ENCODE data around the gene TTLL11. TPM values are rescaled to one million over a fixed set of nuclear protein-coding genes. Genes with fewer than 3 reads are reported as not detected.
A peak's percentile ranks its signal among the peaks of the same experiment; 100 is the strongest.
"Not testable (repeated sequence)": the region's sequence is repeated elsewhere in the genome, so short reads cannot be mapped to it uniquely, and the experiment has no call there.

The TTLL11 gene
- total RNA-seq, 2 donors from 2014 or later = 6.2 to 7.7 TPM

DNA sequence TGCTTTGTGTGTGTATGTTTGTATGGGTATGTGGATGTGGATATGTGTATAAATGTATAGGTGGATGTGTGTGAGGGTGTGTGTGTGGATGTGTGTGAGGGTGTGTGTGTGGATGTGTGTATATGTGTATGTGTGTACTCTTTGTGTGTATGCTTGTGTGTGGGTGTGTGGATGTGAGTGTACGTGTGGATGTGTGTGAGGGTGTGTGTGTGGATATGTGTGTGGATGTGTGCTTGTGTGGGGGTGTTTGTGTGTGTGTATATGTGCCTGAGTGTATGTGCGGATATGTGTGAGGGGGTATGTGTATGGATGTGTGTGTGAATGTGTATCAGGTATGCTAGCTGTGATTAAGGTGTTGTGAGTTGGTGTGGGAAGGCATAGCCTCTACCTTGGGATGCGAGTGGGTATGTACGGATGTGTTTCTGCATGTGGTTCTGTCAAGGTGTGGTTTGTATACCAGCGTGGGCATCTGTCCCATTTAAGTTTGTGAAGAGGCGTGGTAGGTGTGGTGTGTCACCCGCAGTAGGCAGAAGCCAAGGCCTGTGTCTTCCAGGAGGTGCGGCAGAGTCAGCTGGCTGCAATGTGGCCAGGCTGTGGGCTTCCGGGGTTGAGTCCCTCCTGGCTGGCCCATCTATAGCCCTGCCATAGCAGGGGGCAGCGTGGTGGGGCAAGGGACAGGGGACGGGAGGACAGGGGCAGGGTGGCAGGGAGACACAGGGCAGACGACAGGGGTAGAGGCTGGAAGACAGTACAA is 285.9 kb downstream of the TTLL11 start:
- no peaks in the 10 kb centered on the region for H3K4me1 Mint-ChIP-seq (ENCODE audit: low read depth in 2 of 2)
- H3K4me3 Mint-ChIP-seq = no peak overlapping the region
- ATAC-seq (peak; percentile 20 to 39), DNase-seq (ENCODE audit: low spot score) (no peak)
- peaks cover 6% of the 10 kb centered on the region for H3K36me3 Mint-ChIP-seq
- H3K9me3 Mint-ChIP-seq = peaks cover 3% of the 10 kb centered on the region
- no peak overlapping the region for H3K27ac Mint-ChIP-seq
- peaks cover 16 to 24% of the 10 kb centered on the region in 2 donors for H3K27me3 Mint-ChIP-seq

- Mint-ChIP-seq H3K4me3 (no peak overlapping the region), H3K36me3 (peaks cover 6% of the 10 kb centered on the region), H3K4me1 (ENCODE audit: low read depth in 2 of 2) (no peaks in the 10 kb centered on the region), H3K27ac (no peak overlapping the region), H3K9me3 (peaks cover 3% of the 10 kb centered on the region), H3K27me3 (peaks cover 21 to 36% of the 10 kb centered on the region in 2 donors)
- no peak for DNase-seq (ENCODE audit: low spot score)
- no peak for ATAC-seq
These were observed 290.4 kb downstream of the TTLL11 start for GRCh38 chr9:121802753-121803152.

DNA sequence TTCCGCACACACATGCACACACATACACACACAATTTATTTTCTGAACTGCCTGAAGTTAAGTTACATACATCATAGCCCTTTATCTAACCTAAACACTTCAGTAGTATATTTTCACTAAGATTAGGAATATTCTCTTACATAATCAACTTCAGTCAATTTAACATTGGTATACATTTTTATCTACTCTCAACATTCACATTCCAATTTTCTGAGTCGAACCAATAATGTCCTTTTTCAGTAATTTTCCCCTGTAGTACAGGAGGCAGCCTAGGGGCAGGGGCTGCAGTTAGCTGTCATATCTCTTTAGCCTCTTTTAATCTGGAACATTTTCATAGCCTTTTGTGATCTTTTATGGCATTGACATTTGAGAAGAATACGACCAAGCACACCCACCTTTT is 291.5 kb downstream of the TTLL11 start:
- no peak for ATAC-seq
- Mint-ChIP-seq H3K4me1 (ENCODE audit: low read depth in 2 of 2) (no peaks in the 10 kb centered on the region), H3K27me3 (peaks cover 21 to 36% of the 10 kb centered on the region in 2 donors), H3K9me3 (peaks cover 3% of the 10 kb centered on the region), H3K36me3 (peaks cover 6% of the 10 kb centered on the region), H3K27ac (no peak overlapping the region), H3K4me3 (no peak overlapping the region)
- DNase-seq (ENCODE audit: low spot score) = no peak

DNA sequence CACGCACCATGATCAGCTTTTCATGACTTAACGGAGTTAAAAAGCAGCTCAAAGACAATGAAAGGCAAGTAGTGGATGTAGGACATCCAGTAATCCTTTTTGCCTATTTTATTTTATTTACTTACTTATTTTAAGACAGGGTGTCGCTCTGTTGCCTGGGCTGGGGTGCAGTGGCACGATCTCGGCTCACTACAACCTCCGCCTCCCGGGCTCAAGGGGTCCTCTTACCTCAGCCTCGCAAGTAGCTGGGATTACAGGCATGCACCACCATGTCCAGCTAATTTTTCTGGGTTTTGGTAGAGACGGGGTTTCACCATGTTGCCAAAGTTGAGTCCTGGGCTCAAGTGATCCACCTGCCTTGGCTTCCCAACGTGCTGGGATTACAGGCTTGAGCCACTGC is 292.7 kb downstream of the TTLL11 start:
- Mint-ChIP-seq H3K36me3 (peaks cover 6% of the 10 kb centered on the region), H3K4me3 (no peak overlapping the region), H3K27ac (no peak overlapping the region), H3K9me3 (peaks cover 3% of the 10 kb centered on the region), H3K27me3 (peaks cover 21 to 36% of the 10 kb centered on the region in 2 donors), H3K4me1 (ENCODE audit: low read depth in 2 of 2) (no peaks in the 10 kb centered on the region)
- no peak for DNase-seq (ENCODE audit: low spot score)
- ATAC-seq = no peak

DNA sequence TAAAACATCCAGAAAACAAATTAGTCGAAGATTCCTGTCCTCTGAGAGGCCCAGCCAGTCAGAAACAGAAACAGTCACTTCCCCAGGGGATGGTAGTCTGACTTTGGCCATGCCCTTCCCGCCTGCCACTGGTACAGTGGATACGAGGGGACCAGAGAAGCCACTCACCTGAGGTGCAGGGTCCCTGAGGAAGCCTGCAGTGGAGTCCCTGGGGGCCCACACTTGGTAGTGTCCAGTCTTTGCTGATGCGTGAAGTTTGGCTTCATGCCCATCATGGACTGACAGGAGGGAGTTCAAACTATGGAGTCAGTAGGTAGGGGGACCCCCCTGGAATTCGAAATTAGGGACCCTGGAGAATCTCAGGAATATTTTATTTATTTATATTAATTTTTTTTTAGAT is 294.2 kb downstream of the TTLL11 start:
- ATAC-seq (no peak), DNase-seq (ENCODE audit: low spot score) (no peak)
- H3K4me3 Mint-ChIP-seq = no peak overlapping the region
- no peaks in the 10 kb centered on the region for H3K36me3 Mint-ChIP-seq
- H3K4me1 Mint-ChIP-seq (ENCODE audit: low read depth in 2 of 2) = no peaks in the 10 kb centered on the region
- no peak overlapping the region for H3K27ac Mint-ChIP-seq
- H3K9me3 Mint-ChIP-seq = no peaks in the 10 kb centered on the region
- H3K27me3 Mint-ChIP-seq = peaks cover 13 to 23% of the 10 kb centered on the region in 2 donors

DNA sequence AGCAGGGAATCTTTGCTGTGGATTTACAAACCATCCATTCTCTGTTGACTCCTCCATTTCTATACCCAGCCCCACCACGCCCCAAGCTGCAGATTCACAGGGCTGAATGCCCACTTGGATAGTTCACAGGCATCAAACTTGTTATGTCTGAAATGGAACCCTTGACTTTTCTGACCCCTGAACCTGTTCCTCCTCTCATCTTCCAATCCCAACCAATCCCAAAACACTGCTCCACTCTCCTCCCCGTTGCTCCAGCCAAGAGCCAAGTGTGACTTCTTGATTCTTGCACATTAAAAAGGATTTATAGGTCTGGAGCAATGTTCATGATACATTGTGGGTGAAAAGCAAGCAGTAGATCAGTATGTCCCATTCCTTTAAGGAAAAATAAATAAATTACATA is 296.0 kb downstream of the TTLL11 start:
- DNase-seq (ENCODE audit: low spot score) = no peak
- Mint-ChIP-seq H3K9me3 (no peaks in the 10 kb centered on the region), H3K36me3 (no peaks in the 10 kb centered on the region), H3K4me3 (no peak overlapping the region), H3K27ac (no peak overlapping the region), H3K4me1 (ENCODE audit: low read depth in 2 of 2) (no peaks in the 10 kb centered on the region), H3K27me3 (peaks cover 6 to 17% of the 10 kb centered on the region in 2 donors)
- no peak for ATAC-seq

DNA sequence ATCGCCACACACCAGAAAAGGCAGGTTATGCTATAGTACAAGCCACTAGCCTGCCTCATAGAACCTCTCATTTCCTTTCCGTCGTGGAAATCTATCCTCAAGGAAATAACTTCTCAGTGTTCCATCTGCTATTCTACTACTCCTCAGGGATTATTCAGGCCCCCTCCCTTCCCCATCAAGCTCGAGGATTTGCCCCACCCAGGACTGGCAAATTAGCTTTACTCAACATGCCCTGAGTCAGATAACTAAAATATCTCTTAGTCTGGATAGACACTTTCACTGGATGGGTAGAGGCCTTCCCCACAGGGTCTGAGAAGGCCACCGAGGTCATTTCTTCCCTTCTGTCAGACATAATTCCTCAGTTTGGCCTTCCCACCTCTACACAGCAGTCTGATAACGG is 298.8 kb downstream of the TTLL11 start:
- not testable (repeated sequence) for H3K36me3 Mint-ChIP-seq; H3K9me3 Mint-ChIP-seq; H3K4me1 Mint-ChIP-seq (ENCODE audit: low read depth in 2 of 2); H3K27ac Mint-ChIP-seq; ATAC-seq; DNase-seq (ENCODE audit: low spot score); H3K4me3 Mint-ChIP-seq
- H3K27me3 Mint-ChIP-seq = peaks cover 7 to 21% of the 10 kb centered on the region in 2 donors

DNA sequence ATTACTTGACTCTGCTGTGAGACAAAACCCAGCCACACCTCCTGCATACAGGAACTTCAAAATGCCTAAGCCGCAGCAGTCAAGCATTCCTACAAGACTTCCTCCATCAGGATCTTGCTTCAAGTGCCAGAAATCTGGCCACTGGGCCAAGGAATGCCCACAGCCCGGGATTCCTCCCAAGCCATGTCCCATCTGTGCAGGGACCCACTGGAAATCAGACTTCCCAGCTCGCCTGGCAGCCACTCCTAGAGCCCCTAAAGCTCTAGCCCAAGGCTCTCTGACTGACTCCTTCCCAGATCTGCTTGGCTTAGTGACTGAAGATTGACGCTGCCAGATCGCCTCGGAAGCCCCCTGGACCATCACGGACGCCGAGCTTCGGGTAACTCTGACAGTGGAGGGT is 300.6 kb downstream of the TTLL11 start:
- not testable (repeated sequence) for DNase-seq (ENCODE audit: low spot score); H3K4me3 Mint-ChIP-seq; H3K4me1 Mint-ChIP-seq (ENCODE audit: low read depth in 2 of 2); ATAC-seq; H3K36me3 Mint-ChIP-seq; H3K27ac Mint-ChIP-seq; H3K9me3 Mint-ChIP-seq
- H3K27me3 Mint-ChIP-seq = peaks cover 17 to 27% of the 10 kb centered on the region in 2 donors

- H3K36me3 Mint-ChIP-seq = no peaks in the 10 kb centered on the region
- H3K4me1 Mint-ChIP-seq (ENCODE audit: low read depth in 2 of 2) = no peaks in the 10 kb centered on the region
- no peak overlapping the region for H3K4me3 Mint-ChIP-seq
- no peaks in the 10 kb centered on the region for H3K9me3 Mint-ChIP-seq
- no peak overlapping the region for H3K27ac Mint-ChIP-seq
- DNase-seq (ENCODE audit: low spot score) = no peak
- ATAC-seq = no peak
- peaks cover 21 to 27% of the 10 kb centered on the region in 2 donors for H3K27me3 Mint-ChIP-seq
These were observed 302.3 kb downstream of the TTLL11 start for GRCh38 chr9:121790841-121791240.

- Mint-ChIP-seq H3K27ac (no peak overlapping the region), H3K4me1 (ENCODE audit: low read depth in 2 of 2) (no peaks in the 10 kb centered on the region), H3K9me3 (no peaks in the 10 kb centered on the region), H3K36me3 (no peaks in the 10 kb centered on the region), H3K4me3 (no peak overlapping the region), H3K27me3 (peaks cover 21 to 27% of the 10 kb centered on the region in 2 donors)
- DNase-seq (ENCODE audit: low spot score) = no peak
- no peak for ATAC-seq
These were observed 304.3 kb downstream of the TTLL11 start for GRCh38 chr9:121788686-121789366.

DNA sequence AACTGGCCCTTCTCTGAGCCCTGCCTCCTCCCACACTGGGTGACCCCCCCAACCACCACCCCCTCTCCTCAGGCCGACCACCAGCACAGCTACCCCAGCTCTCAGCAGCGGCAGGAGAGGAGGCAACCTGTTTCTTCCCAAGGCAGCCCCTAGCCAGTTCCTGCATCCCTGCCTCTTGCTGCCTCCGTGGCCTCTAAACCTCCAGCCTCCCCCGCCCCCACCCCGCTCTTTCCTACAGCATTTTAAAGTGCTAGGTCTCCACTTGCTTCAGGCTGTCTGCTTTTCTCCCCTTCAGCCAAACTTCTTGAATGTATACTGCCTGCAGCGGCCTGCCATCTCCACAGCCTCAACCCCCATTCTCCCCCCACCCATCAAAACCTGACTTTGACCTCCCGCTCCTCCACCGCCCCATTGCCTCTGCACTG is 306.1 kb downstream of the TTLL11 start:
- Mint-ChIP-seq H3K9me3 (no peaks in the 10 kb centered on the region), H3K27me3 (peaks cover 20 to 21% of the 10 kb centered on the region in 2 donors), H3K36me3 (no peaks in the 10 kb centered on the region), H3K4me3 (no peak overlapping the region), H3K4me1 (ENCODE audit: low read depth in 2 of 2) (no peaks in the 10 kb centered on the region), H3K27ac (no peak overlapping the region)
- DNase-seq (ENCODE audit: low spot score) = no peak
- no peak for ATAC-seq

- Mint-ChIP-seq H3K4me3 (no peak overlapping the region), H3K36me3 (no peaks in the 10 kb centered on the region), H3K4me1 (ENCODE audit: low read depth in 2 of 2) (no peaks in the 10 kb centered on the region), H3K27me3 (peaks cover 16 to 20% of the 10 kb centered on the region in 2 donors), H3K9me3 (no peaks in the 10 kb centered on the region), H3K27ac (no peak overlapping the region)
- peak in 1 of 2 donors; percentile 5 for ATAC-seq
- no peak for DNase-seq (ENCODE audit: low spot score)
These were observed 306.6 kb downstream of the TTLL11 start for GRCh38 chr9:121786543-121786948.

DNA sequence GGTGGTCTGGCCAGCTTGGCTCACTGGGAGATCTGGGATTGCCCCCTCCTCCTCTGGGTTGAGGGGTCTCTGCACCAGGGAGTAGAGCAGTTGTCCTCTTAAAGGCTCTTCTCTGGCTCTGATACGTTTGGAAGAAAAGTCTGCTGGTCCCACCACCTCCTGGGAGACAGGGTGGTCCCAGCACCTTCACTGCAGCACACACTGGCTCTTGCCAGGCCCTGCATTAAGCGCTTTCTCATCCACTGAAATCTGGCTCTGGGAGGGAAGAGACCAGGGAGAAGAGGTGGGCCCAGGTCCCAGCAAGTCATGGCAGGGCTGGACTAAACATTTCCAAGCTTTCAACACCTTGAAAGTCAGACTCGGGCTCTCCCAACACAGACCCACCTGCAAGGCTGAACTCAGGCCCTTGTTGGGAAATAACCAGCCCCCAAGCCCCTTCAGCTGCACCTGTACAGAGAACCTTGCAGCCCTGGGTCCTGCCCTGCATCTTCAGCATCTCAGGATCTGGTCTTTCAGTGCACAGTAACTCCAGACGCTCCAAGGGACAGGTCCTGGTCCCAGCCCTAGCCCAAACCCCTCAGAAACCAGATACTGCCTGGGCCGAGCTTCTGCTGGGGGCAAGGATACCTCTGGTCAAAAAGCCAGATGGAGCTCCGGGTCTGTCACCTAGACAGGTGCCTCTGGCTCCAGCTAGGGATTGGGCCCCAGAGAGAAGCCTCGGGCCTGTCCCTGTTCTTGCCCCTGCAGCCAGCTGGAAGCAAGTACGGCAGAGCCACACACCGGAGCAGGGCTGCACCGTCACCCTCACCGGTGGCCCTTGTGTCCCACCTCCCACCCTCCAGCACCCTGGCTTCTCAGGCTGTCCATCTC is 307.2 kb downstream of the TTLL11 start:
- H3K27me3 Mint-ChIP-seq = peaks cover 9 to 16% of the 10 kb centered on the region in 2 donors
- H3K4me1 Mint-ChIP-seq (ENCODE audit: low read depth in 2 of 2) = no peaks in the 10 kb centered on the region
- DNase-seq (ENCODE audit: low spot score) = no peak
- ATAC-seq = no peak
- no peak overlapping the region for H3K27ac Mint-ChIP-seq
- no peak overlapping the region for H3K4me3 Mint-ChIP-seq
- H3K36me3 Mint-ChIP-seq = no peaks in the 10 kb centered on the region
- no peaks in the 10 kb centered on the region for H3K9me3 Mint-ChIP-seq

All from natural killer cell treated with Interleukin-12 subunit alpha and Interleukin-12 subunit beta and Interleukin-15 and Interleukin-18, amount 100 ng/mL, for 72 hours (primary cell).